RWPE2 (cell line): Measurements from ENCODE around the gene PARP14.

Experiments used
- ATAC-seq: fragments of 200-7000 bp; cut with Tn5 transposase; 3 replicates; pipeline ENCODE4 v1.9.1; 2021; ENCODE audit warnings: low read depth
- DNase-seq: peaks from one replicate; pipeline ENCODE4 v3.0.0-alpha.2; 2020; ENCODE audit warnings: low spot score
- H3K27ac ChIP-seq: fragments of 450-650 bp; 2 replicates; pipeline ENCODE4 v1.5.1; 2017; ENCODE audit warnings: mild to moderate bottlenecking; ENCODE audit not compliant: poor library complexity, severe bottlenecking
- H3K27me3 ChIP-seq: fragments of 250-450 bp; sonication (Bioruptor Pico); 2 replicates; pipeline ENCODE4 v1.5.1; 2021; ENCODE audit warnings: mild to moderate bottlenecking, moderate library complexity; ENCODE audit not compliant: insufficient read depth, poor library complexity, severe bottlenecking
- H3K36me3 ChIP-seq: fragments of 250-450 bp; sonication (Bioruptor Pico); 2 replicates; pipeline ENCODE4 v1.5.1; 2020; ENCODE audit warnings: low read depth, mild to moderate bottlenecking, moderate library complexity
- H3K4me1 ChIP-seq: fragments of 250-450 bp; sonication (Bioruptor Pico); 2 replicates; pipeline ENCODE4 v1.5.1; 2021; ENCODE audit warnings: mild to moderate bottlenecking, moderate library complexity; ENCODE audit not compliant: insufficient read depth, poor library complexity, severe bottlenecking
- H3K4me3 ChIP-seq: fragments of 250-450 bp; sonication (Bioruptor Pico); 2 replicates; pipeline ENCODE4 v1.5.1; 2021; ENCODE audit warnings: mild to moderate bottlenecking, moderate library complexity; ENCODE audit not compliant: severe bottlenecking
- H3K9me3 ChIP-seq: fragments of 250-450 bp; sonication (Bioruptor Pico); 2 replicates; pipeline ENCODE4 v1.5.1; 2021; ENCODE audit warnings: mild to moderate bottlenecking, moderate library complexity; ENCODE audit not compliant: severe bottlenecking
- CTCF ChIP-seq: fragments of 450-650 bp; IDR thresholded peaks from one replicate; pipeline ENCODE4 v1.5.1; 2017; ENCODE audit warnings: mild to moderate bottlenecking, moderate library complexity; ENCODE audit not compliant: poor library complexity, severe bottlenecking

PARP14 gene

GRCh38 chr3:122687298-122687697, 6.7 kb downstream of the PARP14 start:
- no peak for DNase-seq
- H3K27ac ChIP-seq = no peak overlapping the region
- H3K27me3 ChIP-seq = no peaks in the 10 kb centered on the region
- peaks cover 13% of the 10 kb centered on the region for H3K36me3 ChIP-seq
- ATAC-seq = no peak
- no peak overlapping the region for H3K4me3 ChIP-seq
- no peak for TF ChIP-seq CTCF
- H3K9me3 ChIP-seq = no peaks in the 10 kb centered on the region
- no peaks in the 10 kb centered on the region for H3K4me1 ChIP-seq

GRCh38 chr3:122688996-122689395, 8.4 kb downstream of the PARP14 start:
- ATAC-seq = 0 out of 3 replicates have a peak, but pooled peaks have one; percentile 14
- no peaks in the 10 kb centered on the region for H3K9me3 ChIP-seq
- no peak for TF ChIP-seq CTCF
- H3K27me3 ChIP-seq = no peaks in the 10 kb centered on the region
- no peak for DNase-seq
- H3K27ac ChIP-seq = no peak overlapping the region
- H3K36me3 ChIP-seq = peaks cover 22% of the 10 kb centered on the region
- H3K4me3 ChIP-seq = no peak overlapping the region
- H3K4me1 ChIP-seq = no peaks in the 10 kb centered on the region

GRCh38 chr3:122689587-122689986, 8.9 kb downstream of the PARP14 start:
- H3K9me3 ChIP-seq = no peaks in the 10 kb centered on the region
- no peak overlapping the region for H3K27ac ChIP-seq
- TF ChIP-seq CTCF = no peak
- H3K27me3 ChIP-seq = no peaks in the 10 kb centered on the region
- ATAC-seq (no peak), DNase-seq (no peak)
- no peaks in the 10 kb centered on the region for H3K4me1 ChIP-seq
- no peak overlapping the region for H3K4me3 ChIP-seq
- H3K36me3 ChIP-seq = peaks cover 21% of the 10 kb centered on the region

- TF ChIP-seq CTCF = no peak
- H3K9me3 ChIP-seq = no peaks in the 10 kb centered on the region
- H3K4me3 ChIP-seq = no peak overlapping the region
- no peaks in the 10 kb centered on the region for H3K27me3 ChIP-seq
- DNase-seq = no peak
- no peak for ATAC-seq
- no peak overlapping the region for H3K27ac ChIP-seq
- H3K4me1 ChIP-seq = no peaks in the 10 kb centered on the region
- peaks cover 17% of the 10 kb centered on the region for H3K36me3 ChIP-seq
Observed at GRCh38 chr3:122690096-122690495, 9.5 kb downstream of the PARP14 start.

GRCh38 chr3:122691195-122691594, 10.6 kb downstream of the PARP14 start:
- TF ChIP-seq CTCF = no peak
- Histone ChIP-seq H3K27ac (no peak overlapping the region), H3K9me3 (no peaks in the 10 kb centered on the region), H3K36me3 (peaks cover 26% of the 10 kb centered on the region), H3K4me3 (no peak overlapping the region), H3K27me3 (no peaks in the 10 kb centered on the region), H3K4me1 (no peaks in the 10 kb centered on the region)
- peak; percentile 48; the same call in 1 of the 3 replicates for ATAC-seq
- DNase-seq = no peak
